Measurements from ENCODE around the gene NRBF2.

GRCh38 chr10:63094405-63094804 lies 38.7 kb upstream of the NRBF2 start:
- TF ChIP-seq CTCF (IDR thresholded peaks at IDR 0.05) (no peak), POLR2A (IDR thresholded peaks at IDR 0.05) (no peak)
